HEK293T (cell line): Measurements from ENCODE around the gene SYCE1L.
A peak's percentile ranks its signal among the peaks of the same experiment; 100 is the strongest.
"Not testable (repeated sequence)": the region's sequence is repeated elsewhere in the genome, so short reads cannot be mapped to it uniquely, and the experiment has no call there.

Source experiments
- CTCF ChIA-PET: fragments of 350-600 bp; formaldehyde crosslinking; extraction: SDS; loops from one replicate; lab custom pipeline; 2021; ENCODE audit warnings: antibody characterized with exemption, inconsistent platforms; lab: Yijun Ruan, JAX
- POLR2A ChIA-PET: fragments of 350-600 bp; formaldehyde crosslinking; extraction: SDS; loops from one replicate; lab custom pipeline; 2020; ENCODE audit warnings: antibody characterized with exemption, inconsistent platforms; lab: Yijun Ruan, JAX
- DNase-seq: peaks from one replicate; pipeline ENCODE4 v3.0.0; 2012; ENCODE audit warnings: mixed read lengths; ENCODE audit errors: extremely low spot score
- ARNT ChIP-seq: fragments of 450-650 bp; IDR thresholded peaks from 2 replicates; pipeline ENCODE4 v1.6.1; 2017; ENCODE audit warnings: mild to moderate bottlenecking
- BHLHE40 ChIP-seq: fragments of 450-650 bp; IDR thresholded peaks from 2 replicates; pipeline ENCODE4 v1.6.1; 2016; ENCODE audit warnings: mild to moderate bottlenecking, moderate library complexity, borderline replicate concordance
- CTBP1 ChIP-seq: fragments of 450-650 bp; IDR thresholded peaks from 2 replicates; pipeline ENCODE4 v1.6.1; 2016; ENCODE audit warnings: borderline replicate concordance
- ELF4 ChIP-seq: fragments of 450-650 bp; IDR thresholded peaks from 2 replicates; pipeline ENCODE4 v1.6.1; 2017; ENCODE audit warnings: antibody characterized with exemption
- FOXA1 ChIP-seq: fragments of 450-650 bp; IDR thresholded peaks from 2 replicates; pipeline ENCODE4 v1.6.1; 2016; ENCODE audit warnings: mild to moderate bottlenecking
- FOXK2 ChIP-seq: fragments of 450-650 bp; IDR thresholded peaks from 2 replicates; pipeline ENCODE4 v1.6.1; 2016; ENCODE audit warnings: mild to moderate bottlenecking
- FOXM1 ChIP-seq: fragments of 450-650 bp; IDR thresholded peaks from 2 replicates; pipeline ENCODE4 v1.6.1; 2017; ENCODE audit warnings: mild to moderate bottlenecking, borderline replicate concordance
- HDGF ChIP-seq: fragments of 450-650 bp; IDR thresholded peaks from 2 replicates; pipeline ENCODE4 v1.6.1; 2017; ENCODE audit warnings: antibody characterized with exemption, borderline replicate concordance
- L3MBTL2 ChIP-seq: fragments of 450-650 bp; conservative IDR thresholded peaks from 2 replicates; pipeline ENCODE4 v1.6.1; 2016; ENCODE audit warnings: mild to moderate bottlenecking
- LEF1 ChIP-seq: fragments of 450-650 bp; IDR thresholded peaks from 2 replicates; pipeline ENCODE4 v1.6.1; 2017; ENCODE audit warnings: mild to moderate bottlenecking, borderline replicate concordance
- NFRKB ChIP-seq: fragments of 450-650 bp; IDR thresholded peaks from 2 replicates; pipeline ENCODE4 v1.6.1; 2016; ENCODE audit warnings: mild to moderate bottlenecking, moderate library complexity
- PKNOX1 ChIP-seq: fragments of 450-650 bp; IDR thresholded peaks from 2 replicates; pipeline ENCODE4 v1.6.1; 2016
- SP1 ChIP-seq: fragments of 450-650 bp; IDR thresholded peaks from 2 replicates; pipeline ENCODE4 v1.6.1; 2017
- SUZ12 ChIP-seq: fragments of 450-650 bp; IDR thresholded peaks from 2 replicates; pipeline ENCODE4 v1.6.1; 2016; ENCODE audit warnings: mild to moderate bottlenecking
- TARDBP ChIP-seq: fragments of 450-650 bp; IDR thresholded peaks from 2 replicates; pipeline ENCODE4 v1.6.1; 2016
- ZNF384 ChIP-seq: fragments of 450-650 bp; IDR thresholded peaks from 2 replicates; pipeline ENCODE4 v1.6.1; 2016

The SYCE1L gene

GRCh38 chr16:77236063-77236511 lies 36.9 kb downstream of the SYCE1L start:
- POLR2A ChIA-PET, result interaction anchor here (1.3 kb wide), 1 partner anchor 70 kb away, joined by 3 read pairs; no protein-coding TSS in a partner anchor
- DNase-seq, result peak; percentile 86
- CTCF ChIA-PET, result interaction anchor here (0.6 to 4.3 kb wide), 9 partner anchors 11 to 359 kb away, joined by 3 to 67 read pairs (median 5); partner anchors contain the start of gene ADAMTS18
- TF ChIP-seq ELF4 (no peak), LEF1 (no peak), HDGF (no peak), ZNF384 (no peak), BHLHE40 (no peak), ARNT (no peak), NFRKB (no peak), CTBP1 (no peak), SUZ12 (no peak), FOXA1 (no peak), SP1 (no peak)

- no peak for DNase-seq
- POLR2A ChIA-PET, result no interaction called here
- CTCF ChIA-PET, result interaction anchor here (4.3 kb wide), 1 partner anchor 345 kb away, joined by 67 read pairs; no protein-coding TSS in a partner anchor
- TF ChIP-seq FOXA1, result no peak
- TF ChIP-seq SUZ12, result no peak
- TF ChIP-seq SP1, result no peak
- TF ChIP-seq ARNT, result no peak
- TF ChIP-seq HDGF, result no peak
- TF ChIP-seq TARDBP, result no peak
- TF ChIP-seq BHLHE40, result no peak
- TF ChIP-seq L3MBTL2, result no peak
- no peak for TF ChIP-seq ELF4
- no peak for TF ChIP-seq PKNOX1
- no peak for TF ChIP-seq LEF1
Observed at GRCh38 chr16:77238593-77238992, 39.4 kb downstream of the SYCE1L start.

GRCh38 chr16:77242471-77242870 lies 43.3 kb downstream of the SYCE1L start:
- POLR2A ChIA-PET, DNase-seq, CTCF ChIA-PET: not testable (repeated sequence)

- CTCF ChIA-PET, result interaction anchor here (1.3 kb wide), 1 partner anchor 10 kb away, joined by 3 read pairs; no protein-coding TSS in a partner anchor
- TF ChIP-seq FOXM1, result no peak
- no peak for TF ChIP-seq ARNT
- no peak for TF ChIP-seq ELF4
- TF ChIP-seq SUZ12, result no peak
- no peak for TF ChIP-seq CTBP1
- no peak for TF ChIP-seq PKNOX1
- TF ChIP-seq SP1, result no peak
- TF ChIP-seq L3MBTL2, result no peak
- no peak for DNase-seq
- POLR2A ChIA-PET, result no interaction called here
Observed at GRCh38 chr16:77246150-77246549, 46.9 kb downstream of the SYCE1L start.

GRCh38 chr16:77250400-77250799 lies 51.2 kb downstream of the SYCE1L start:
- DNase-seq, result no peak
- CTCF ChIA-PET, result no interaction called here
- no peak for TF ChIP-seq NFRKB
- TF ChIP-seq FOXK2, result no peak
- POLR2A ChIA-PET, result no interaction called here
